NCI-H510A treated with DMSO at 0.1 percent for 48 hours (cell line): Measurements from ENCODE around the gene CITED2.
"Not testable (repeated sequence)": the region's sequence is repeated elsewhere in the genome, so short reads cannot be mapped to it uniquely, and the experiment has no call there.

Source experiments
- DNase-seq: peaks from one replicate; lab custom pipeline; 2025; lab: John Stamatoyannopoulos, UW

The CITED2 gene

DNA sequence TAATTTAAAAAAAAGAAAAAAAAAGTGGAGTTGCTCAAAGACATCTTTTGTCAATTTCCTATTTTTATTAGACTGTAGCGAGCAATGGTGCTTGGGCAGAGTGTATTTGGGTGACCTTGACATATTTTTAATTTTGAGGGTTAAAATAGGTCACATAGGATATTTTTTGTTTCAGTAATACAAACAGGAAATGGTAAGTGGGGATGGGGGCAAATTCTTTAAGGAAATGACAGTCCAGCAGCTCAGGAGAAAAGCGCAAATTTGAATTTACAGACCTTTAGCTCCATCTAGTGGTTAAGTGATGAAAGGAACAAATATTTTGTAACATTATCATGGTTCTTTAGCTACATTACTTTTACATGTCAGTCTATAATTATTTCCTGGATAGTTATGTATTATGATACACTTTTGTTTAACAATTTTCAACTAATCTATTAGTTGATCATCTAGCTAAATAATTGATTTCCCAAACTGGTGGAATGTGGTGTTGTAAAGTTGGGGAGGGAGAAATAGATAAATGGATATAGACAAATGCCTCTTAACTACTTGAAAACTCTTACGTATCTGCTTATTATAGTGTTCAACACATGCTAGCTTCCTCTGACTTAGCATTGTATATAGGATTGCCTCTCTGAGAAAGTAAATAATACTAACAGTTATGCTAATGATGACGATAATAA is 10.0 kb downstream of the CITED2 start:
- peak; percentile 74 for DNase-seq

- not testable (repeated sequence) for DNase-seq
These were observed 10.7 kb downstream of the CITED2 start for GRCh38 chr6:139363797-139364196.

GRCh38 chr6:139363123-139363522 is 11.3 kb downstream of the CITED2 start:
- DNase-seq = not testable (repeated sequence)

GRCh38 chr6:139361211-139361610 is 13.2 kb downstream of the CITED2 start:
- no peak for DNase-seq

GRCh38 chr6:139356924-139357323 is 17.5 kb downstream of the CITED2 start:
- DNase-seq = no peak

- DNase-seq = no peak
These were observed 18.5 kb downstream of the CITED2 start for GRCh38 chr6:139355777-139356445.

DNA sequence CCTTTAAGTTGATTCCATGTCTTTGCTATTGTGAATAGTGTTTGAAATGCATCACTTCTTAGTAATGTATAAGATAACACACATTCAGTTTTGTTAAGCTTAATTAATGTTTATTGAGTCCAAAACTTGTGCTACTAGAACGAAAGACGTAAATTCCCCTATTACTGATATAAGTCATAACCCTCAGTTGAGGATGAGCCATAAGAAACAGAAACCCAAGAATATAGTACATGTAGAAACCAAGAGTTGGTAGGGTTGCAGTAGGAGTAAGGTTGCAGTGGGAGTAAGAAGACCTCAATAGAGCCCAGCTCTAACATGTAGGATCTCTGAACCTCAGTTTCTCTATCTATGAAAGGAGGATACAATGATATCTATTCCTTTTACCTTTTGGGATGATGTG is 19.3 kb downstream of the CITED2 start:
- DNase-seq = no peak

GRCh38 chr6:139354189-139354588 is 20.3 kb downstream of the CITED2 start:
- no peak for DNase-seq

GRCh38 chr6:139349464-139350020 is 24.9 kb downstream of the CITED2 start:
- no peak for DNase-seq

DNA sequence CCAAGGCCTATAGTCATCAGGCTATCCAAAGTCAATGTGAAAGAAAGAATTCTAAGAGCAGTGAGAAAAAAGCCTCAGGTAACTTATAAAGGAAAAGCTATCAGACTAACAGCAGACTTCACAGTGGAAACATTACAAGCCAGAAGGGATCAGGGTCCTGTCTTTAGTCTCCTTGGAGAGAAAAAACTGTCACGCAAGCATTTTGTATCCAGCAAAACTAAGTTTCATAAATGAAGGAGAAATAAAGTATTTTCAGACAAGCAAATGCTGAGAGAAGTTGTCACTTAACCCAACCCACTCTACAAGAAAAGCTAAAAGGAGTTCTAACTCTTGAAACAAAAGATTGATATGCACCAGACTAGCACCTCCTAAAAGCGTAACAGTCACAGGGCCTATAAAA is 28.1 kb downstream of the CITED2 start:
- DNase-seq = no peak

- DNase-seq = no peak
These were observed 30.1 kb downstream of the CITED2 start for GRCh38 chr6:139344186-139344963.

GRCh38 chr6:139343052-139343750 is 31.2 kb downstream of the CITED2 start:
- no peak for DNase-seq

DNA sequence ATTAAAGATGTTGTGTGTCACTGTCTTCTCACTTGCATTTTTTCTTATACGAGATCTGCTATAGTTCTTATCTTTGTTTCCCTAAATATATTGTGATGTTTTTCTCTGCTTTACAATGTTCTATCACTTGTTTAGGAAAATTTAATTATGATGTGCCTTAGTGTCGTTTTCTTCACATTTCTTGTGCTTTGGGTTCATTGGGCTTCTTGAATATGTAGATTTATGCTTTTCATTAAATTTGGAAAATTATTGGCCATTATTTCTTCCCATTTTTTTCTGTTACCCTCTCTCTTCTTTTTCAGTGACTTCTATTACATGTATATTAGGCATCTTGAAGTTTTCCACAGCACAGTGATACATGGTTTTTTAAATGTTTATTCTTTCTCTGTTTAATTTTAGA is 33.4 kb downstream of the CITED2 start:
- no peak for DNase-seq

DNA sequence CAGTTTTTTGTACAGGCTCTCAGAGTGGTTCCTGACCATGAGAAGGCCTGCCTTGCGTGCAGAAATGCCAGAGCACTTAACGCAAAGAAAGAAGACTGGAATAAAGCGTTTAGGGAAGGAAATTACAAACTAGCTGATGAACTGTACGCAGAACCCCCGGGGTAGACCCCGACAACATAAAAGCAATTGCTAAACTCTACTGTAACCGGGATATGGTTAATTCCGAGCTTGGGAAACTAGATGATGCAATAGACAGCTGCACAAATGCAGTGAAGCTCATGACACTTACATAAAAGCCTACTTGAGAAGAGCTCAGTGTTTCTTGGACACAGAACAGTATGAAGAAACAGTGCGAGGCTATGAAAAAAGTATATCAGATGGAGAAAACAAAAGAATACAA is 35.7 kb downstream of the CITED2 start:
- no peak for DNase-seq

DNA sequence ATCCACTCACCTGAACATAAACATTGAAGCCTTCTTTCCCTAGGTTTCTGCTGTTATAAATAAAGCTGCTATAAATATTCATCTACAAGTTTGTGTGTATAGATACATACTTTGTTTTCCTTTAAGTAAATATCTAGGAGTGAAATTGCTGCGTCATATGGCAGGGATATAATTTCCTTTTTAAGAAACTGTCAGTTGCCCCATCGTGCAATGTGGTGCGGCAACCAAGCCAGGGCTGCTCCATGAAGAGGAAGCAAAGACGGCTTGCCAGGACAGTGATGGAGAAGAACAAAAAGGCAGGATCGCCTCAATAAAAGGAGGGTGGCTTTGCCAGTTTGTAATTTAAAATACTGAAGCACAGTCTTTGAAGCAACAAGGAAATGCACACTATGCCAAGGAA is 36.6 kb downstream of the CITED2 start:
- no peak for DNase-seq

- no peak for DNase-seq
These were observed 37.4 kb downstream of the CITED2 start for GRCh38 chr6:139337001-139337400.

DNA sequence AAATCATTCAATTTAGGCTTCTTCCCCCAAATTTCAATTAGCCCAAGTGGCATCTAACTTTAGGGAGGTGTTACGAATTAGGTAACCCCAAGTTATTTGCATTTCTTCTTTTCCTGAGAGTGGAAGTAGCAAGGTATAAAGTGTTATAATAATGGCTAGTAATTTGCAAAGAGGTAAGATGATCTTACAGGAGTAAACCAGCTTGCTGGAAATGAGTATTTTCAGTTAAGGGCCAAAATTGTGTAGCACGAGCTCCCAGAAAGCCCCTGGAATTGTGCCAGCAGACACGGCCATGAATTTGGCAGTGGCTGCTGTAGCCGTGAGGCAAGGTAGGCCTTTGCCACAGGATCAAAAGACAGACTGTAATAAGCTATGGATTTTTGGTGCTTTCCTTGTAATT is 38.0 kb downstream of the CITED2 start:
- DNase-seq = no peak

DNA sequence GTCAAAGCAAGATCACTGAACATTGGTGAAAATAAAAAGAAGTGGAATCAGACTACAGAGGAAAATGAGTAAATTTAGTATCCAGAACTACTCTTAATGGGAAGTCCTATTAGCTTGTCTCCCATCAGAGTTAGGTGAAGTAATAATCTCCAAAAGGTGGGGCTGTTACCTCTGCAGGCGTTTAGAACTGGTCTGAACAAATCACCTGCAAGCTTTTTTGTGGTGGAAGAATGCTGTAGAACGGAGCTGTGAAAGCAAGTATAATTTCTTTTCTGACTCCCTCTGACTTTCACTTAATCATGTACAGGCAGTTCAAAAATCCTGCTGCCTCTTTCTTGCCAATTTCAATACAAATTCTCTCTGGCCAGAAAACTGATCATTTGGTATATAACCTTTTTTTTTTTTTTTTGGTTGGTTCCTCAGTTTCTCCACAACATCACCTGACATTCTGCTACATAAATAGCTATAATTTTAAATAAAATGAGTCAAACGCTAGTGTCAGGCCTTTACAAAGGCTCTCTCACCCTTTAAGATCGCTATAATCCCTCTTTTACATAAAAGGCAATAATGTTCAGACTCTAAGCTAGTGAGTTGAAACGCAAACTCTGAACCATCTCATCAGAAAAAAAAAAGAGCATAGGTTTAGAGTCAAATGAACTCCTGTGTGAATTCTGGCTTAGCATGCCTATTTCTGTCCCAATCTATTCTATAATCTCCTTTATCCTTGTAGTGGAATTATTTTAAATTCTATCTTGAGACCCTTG is 38.8 kb downstream of the CITED2 start:
- DNase-seq = no peak

GRCh38 chr6:139334806-139335446 is 39.5 kb downstream of the CITED2 start:
- DNase-seq = no peak

- DNase-seq = no peak
These were observed 43.5 kb downstream of the CITED2 start for GRCh38 chr6:139330826-139331500.
